ENCODE measurements around the gene RBMXL2. TPM values are rescaled to one million over a fixed set of nuclear protein-coding genes. Genes with fewer than 3 reads are reported as not detected.

Gene RBMXL2
- polyA plus RNA-seq, 1 donor (not counting 4 experiments of a cell fraction or from before 2014, with no cell fraction given) = not detected

GRCh38 chr11:7080900-7081299 is 7.9 kb upstream of the RBMXL2 start:
- H3K9me3 ChIP-seq (ENCODE audit: control insufficient read depth, low read depth, low read length) = no peaks in the 10 kb centered on the region
- no peaks in the 10 kb centered on the region for H4K20me1 ChIP-seq (ENCODE audit: control insufficient read depth, extremely low read depth, insufficient read depth, low read length)
- no peak overlapping the region for H3K4me2 ChIP-seq (ENCODE audit: control insufficient read depth, extremely low read depth, insufficient read depth, low read depth, low read length)
- no peak overlapping the region for H3K4me3 ChIP-seq (ENCODE audit: control insufficient read depth in 2 of 3, extremely low read depth in 1 of 3, insufficient read depth in 2 of 3, low read depth in 1 of 3, low read length in 3 of 3)
- no peak overlapping the region for H2AFZ ChIP-seq (ENCODE audit: control insufficient read depth, low read length)
- H3K79me2 ChIP-seq (ENCODE audit: control insufficient read depth, insufficient read depth, low read length) = no peaks in the 10 kb centered on the region
- no peaks in the 10 kb centered on the region for H3K27me3 ChIP-seq (ENCODE audit: control insufficient read depth, extremely low read depth, insufficient read depth, low read length)
- H3K9me1 ChIP-seq (ENCODE audit: control insufficient read depth, extremely low read depth, insufficient read depth, low read length) = no peaks in the 10 kb centered on the region
- DNase-seq (ENCODE audit: low read depth, low spot score) (no peak), FAIRE-seq (no peak)
- no peak overlapping the region for H3K9ac ChIP-seq (ENCODE audit: control insufficient read depth, extremely low read depth, insufficient read depth, low read length)
- no peak for TF ChIP-seq CTCF (optimal IDR thresholded peaks at IDR 0.05 in 1 of 3, IDR thresholded peaks at IDR 0.05 in 1 of 3, conservative IDR thresholded peaks at IDR 0.05 in 1 of 3; ENCODE audit: extremely low read depth in 1 of 3, insufficient read depth in 2 of 3, low read length in 3 of 3)
- no peak for TF ChIP-seq EZH2 (IDR thresholded peaks at IDR 0.05; ENCODE audit: low read length)
- dilution Hi-C loops (cut with MboI; ENCODE audit: extremely low pct_ligation_motif_present, low sequenced_read_pairs) = no loop called here
- H3K27ac ChIP-seq (ENCODE audit: control insufficient read depth, insufficient read depth, low read length) = no peak overlapping the region
- no peaks in the 10 kb centered on the region for H3K4me1 ChIP-seq (ENCODE audit: control insufficient read depth, extremely low read depth, insufficient read depth, low read length)
- no peaks in the 10 kb centered on the region for H3K36me3 ChIP-seq (ENCODE audit: control insufficient read depth in 2 of 2, extremely low read depth in 1 of 2, insufficient read depth in 2 of 2, low read length in 2 of 2)

DNA sequence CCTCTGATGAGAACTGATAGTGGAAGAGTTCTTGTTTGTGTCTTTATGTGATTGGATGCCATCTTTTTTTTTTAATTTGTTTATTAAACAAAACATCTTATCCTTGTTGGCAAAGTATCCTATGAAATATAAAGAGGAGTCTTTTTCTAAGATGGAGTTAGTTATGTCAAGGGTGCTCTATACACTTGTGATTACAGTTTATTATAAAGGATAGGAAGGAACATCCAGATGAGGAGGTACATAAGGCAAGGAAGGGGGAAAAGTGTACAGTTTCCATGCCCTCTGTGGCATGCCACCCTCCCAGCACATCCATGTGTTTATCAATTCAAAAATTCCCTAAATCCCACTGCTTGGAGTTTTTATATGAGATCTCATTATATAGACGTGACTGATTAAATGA is 7.4 kb upstream of the RBMXL2 start:
- TF ChIP-seq CTCF (optimal IDR thresholded peaks at IDR 0.05 in 1 of 3, IDR thresholded peaks at IDR 0.05 in 1 of 3, conservative IDR thresholded peaks at IDR 0.05 in 1 of 3; ENCODE audit: extremely low read depth in 1 of 3, insufficient read depth in 2 of 3, low read length in 3 of 3) (no peak), EZH2 (IDR thresholded peaks at IDR 0.05; ENCODE audit: low read length) (no peak)
- FAIRE-seq = no peak
- H3K27me3 ChIP-seq (ENCODE audit: control insufficient read depth, extremely low read depth, insufficient read depth, low read length) = no peaks in the 10 kb centered on the region
- H4K20me1 ChIP-seq (ENCODE audit: control insufficient read depth, extremely low read depth, insufficient read depth, low read length) = no peaks in the 10 kb centered on the region
- DNase-seq (ENCODE audit: low read depth, low spot score) = no peak
- dilution Hi-C loops (cut with MboI; ENCODE audit: extremely low pct_ligation_motif_present, low sequenced_read_pairs) = no loop called here
- no peaks in the 10 kb centered on the region for H3K36me3 ChIP-seq (ENCODE audit: control insufficient read depth in 2 of 2, extremely low read depth in 1 of 2, insufficient read depth in 2 of 2, low read length in 2 of 2)
- H3K9me3 ChIP-seq (ENCODE audit: control insufficient read depth, low read depth, low read length) = no peaks in the 10 kb centered on the region
- H3K4me3 ChIP-seq (ENCODE audit: control insufficient read depth in 2 of 3, extremely low read depth in 1 of 3, insufficient read depth in 2 of 3, low read depth in 1 of 3, low read length in 3 of 3) = no peak overlapping the region
- no peak overlapping the region for H2AFZ ChIP-seq (ENCODE audit: control insufficient read depth, low read length)
- no peaks in the 10 kb centered on the region for H3K4me1 ChIP-seq (ENCODE audit: control insufficient read depth, extremely low read depth, insufficient read depth, low read length)
- no peaks in the 10 kb centered on the region for H3K9me1 ChIP-seq (ENCODE audit: control insufficient read depth, extremely low read depth, insufficient read depth, low read length)
- H3K9ac ChIP-seq (ENCODE audit: control insufficient read depth, extremely low read depth, insufficient read depth, low read length) = no peak overlapping the region
- H3K4me2 ChIP-seq (ENCODE audit: control insufficient read depth, extremely low read depth, insufficient read depth, low read depth, low read length) = no peak overlapping the region
- H3K79me2 ChIP-seq (ENCODE audit: control insufficient read depth, insufficient read depth, low read length) = no peaks in the 10 kb centered on the region
- H3K27ac ChIP-seq (ENCODE audit: control insufficient read depth, insufficient read depth, low read length) = no peak overlapping the region
